GM18909 (cell line): ENCODE measurements around the gene TNN.

Source experiments
- ATAC-seq: cut with Tn5 transposase; IDR thresholded peaks from one replicate; pipeline ENCODE4 v1.9.1; 2021; ENCODE audit warnings: mild to moderate bottlenecking; ENCODE audit not compliant: unreplicated experiment, poor library complexity

Gene TNN

DNA sequence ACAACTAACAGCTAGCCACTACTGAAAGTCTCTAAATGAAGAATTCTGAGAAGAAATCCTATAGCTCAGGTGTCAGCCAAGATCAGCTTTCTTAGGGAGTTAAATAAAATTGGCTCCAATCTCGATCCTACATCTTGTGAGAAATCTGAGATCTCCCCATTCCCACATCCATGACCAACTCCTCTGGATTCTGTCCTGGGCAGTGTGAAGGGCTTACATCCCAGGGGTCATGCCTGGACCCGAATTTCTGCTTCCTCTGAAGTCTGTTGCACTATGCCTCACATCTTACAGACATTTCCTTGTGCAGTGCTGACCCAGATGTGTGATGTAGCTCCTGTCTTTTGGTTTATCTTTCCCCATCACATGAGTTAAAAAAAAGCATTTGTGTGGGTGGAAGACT lies 4.8 kb upstream of the TNN start:
- ATAC-seq: no peak

GRCh38 chr1:175070818-175071217 lies 3.2 kb downstream of the TNN start:
- no peak for ATAC-seq

- no peak for ATAC-seq
Measured at GRCh38 chr1:175071276-175071943, 3.8 kb downstream of the TNN start.

GRCh38 chr1:175072099-175072951 lies 4.7 kb downstream of the TNN start:
- ATAC-seq: peak; percentile 73

GRCh38 chr1:175073061-175073460 lies 5.4 kb downstream of the TNN start:
- ATAC-seq: no peak

DNA sequence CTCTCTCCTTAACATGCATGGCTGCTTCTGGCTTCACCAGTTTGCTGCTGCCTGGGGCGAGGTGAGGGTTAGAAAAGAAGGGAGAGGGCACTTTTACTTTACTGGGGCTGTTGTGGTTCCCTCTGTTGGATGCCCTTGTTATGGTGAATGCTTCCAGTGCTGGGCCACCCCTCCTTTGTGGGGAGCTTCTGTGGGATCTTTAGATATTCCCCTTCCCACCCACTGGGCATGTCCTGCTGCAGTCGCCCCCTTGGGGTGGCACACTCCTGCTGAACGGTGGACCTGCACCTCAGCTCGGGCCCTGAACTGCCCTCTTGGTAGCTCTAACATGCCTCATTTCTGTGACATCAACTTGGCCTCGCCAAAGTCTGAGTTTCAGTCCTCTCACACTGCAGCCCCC lies 6.0 kb downstream of the TNN start:
- no peak for ATAC-seq

GRCh38 chr1:175075572-175076568 lies 8.2 kb downstream of the TNN start:
- ATAC-seq: no peak

DNA sequence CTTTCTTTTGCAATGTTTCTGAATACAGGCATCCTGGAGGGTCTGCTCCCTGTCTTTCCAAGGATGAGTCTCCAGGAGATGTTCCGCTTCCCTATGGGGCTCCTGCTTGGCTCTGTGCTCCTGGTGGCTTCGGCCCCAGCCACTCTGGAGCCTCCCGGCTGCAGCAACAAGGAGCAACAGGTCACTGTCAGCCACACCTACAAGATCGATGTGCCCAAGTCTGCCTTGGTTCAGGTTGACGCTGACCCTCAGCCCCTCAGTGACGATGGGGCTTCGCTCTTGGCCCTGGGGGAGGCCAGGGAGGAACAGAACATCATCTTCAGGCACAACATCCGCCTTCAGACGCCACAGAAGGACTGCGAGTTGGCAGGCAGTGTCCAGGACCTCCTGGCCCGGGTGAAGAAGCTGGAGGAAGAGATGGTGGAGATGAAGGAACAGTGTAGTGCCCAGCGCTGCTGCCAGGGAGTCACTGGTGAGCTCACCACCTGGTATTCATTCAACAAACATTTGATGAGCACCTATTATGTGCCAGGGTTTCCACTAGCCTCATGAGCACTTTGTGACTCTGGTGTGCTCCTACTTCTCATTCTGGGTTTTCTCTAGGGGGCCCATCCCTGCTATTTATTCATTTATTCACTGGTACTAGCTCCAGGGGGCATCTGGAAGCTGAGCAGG lies 9.9 kb downstream of the TNN start:
- ATAC-seq: no peak

GRCh38 chr1:175078629-175079028 lies 11.0 kb downstream of the TNN start:
- ATAC-seq: no peak

- ATAC-seq: no peak
Measured at GRCh38 chr1:175079338-175079737, 11.7 kb downstream of the TNN start.

DNA sequence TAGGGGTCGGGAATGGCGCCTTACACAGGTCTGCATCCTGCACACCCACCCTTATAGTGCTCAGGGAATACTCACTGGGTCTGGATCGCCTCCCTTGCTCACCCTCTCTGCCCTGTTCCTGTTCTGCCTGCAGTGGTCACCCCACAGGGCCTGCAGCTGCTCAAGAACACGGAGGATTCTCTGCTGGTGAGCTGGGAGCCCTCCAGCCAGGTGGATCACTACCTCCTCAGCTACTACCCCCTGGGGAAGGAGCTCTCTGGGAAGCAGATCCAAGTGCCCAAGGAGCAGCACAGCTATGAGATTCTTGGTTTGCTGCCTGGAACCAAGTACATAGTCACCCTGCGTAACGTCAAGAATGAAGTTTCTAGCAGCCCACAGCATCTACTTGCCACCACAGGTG lies 12.4 kb downstream of the TNN start:
- ATAC-seq: no peak

DNA sequence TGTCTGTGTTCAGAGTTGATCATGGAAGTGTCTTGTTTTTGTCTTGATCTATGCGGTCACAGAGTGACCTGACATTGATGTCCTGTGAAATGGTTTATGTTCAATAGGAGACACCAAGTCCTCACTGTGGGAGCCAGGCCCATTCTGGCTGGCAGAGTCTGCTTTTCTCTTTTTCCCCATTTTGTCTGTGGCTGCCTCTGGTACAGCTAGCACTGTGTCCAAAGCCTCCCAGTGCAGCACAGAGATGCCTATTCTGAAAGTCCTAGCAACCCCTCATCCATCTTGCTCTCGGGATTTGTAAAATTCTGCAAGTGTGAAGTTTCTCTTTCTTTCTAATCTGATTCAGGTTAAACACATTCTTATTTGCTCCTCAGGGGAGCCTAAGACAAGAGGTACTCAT lies 14.3 kb downstream of the TNN start:
- no peak for ATAC-seq

- ATAC-seq: no peak
Measured at GRCh38 chr1:175088525-175088951, 20.9 kb downstream of the TNN start.

GRCh38 chr1:175089136-175089718 lies 21.6 kb downstream of the TNN start:
- no peak for ATAC-seq

GRCh38 chr1:175090780-175091179 lies 23.1 kb downstream of the TNN start:
- no peak for ATAC-seq

- no peak for ATAC-seq
Measured at GRCh38 chr1:175094626-175095025, 27.0 kb downstream of the TNN start.

DNA sequence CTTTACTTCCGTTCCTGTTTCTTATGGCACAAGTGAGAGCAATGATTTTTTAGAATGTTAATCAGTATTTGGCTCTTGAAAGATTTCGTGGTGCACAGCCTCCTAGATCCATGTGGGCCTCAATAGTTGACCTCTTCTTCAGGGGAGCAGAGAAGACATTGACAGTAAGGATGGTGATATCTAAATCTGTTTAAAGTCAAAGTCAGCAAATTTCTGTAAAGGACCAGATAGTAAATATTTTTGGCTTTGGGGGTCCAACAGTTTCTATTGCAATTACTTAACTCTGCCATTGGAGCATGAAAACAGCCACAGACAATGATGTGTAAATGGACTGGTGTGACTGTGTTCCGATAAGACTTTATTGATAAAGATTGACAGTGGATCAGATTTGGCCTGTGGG lies 27.4 kb downstream of the TNN start:
- ATAC-seq: no peak

DNA sequence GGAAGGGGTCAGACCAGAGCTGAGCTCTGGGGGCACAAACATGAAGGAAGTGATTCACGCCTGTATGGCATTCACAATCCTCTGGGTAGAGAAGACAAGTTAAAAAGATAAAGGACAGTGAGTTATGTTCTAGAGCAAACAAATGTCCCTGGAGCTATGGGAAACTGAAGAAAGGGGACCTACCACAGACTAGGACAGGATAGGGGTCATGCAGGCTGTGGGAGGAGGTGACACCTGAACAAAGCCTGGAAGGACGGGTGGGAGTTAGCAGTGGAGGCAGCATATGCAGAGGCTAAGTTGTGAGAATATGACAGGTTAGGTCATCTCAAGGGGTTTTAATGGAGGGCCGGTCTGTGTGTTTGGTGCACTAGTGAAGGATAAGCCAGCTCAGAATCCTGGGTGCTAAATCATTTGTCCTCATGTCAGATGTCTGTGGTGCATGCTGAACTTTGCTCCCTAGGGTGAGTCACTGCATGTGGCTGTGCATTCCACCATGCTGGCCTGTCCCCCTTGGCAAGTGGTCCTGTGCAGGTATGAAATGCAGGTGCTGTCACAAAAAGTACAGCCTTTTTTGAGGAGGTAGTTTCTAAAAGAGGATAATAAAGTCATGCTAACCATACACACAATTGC lies 28.5 kb downstream of the TNN start:
- no peak for ATAC-seq

DNA sequence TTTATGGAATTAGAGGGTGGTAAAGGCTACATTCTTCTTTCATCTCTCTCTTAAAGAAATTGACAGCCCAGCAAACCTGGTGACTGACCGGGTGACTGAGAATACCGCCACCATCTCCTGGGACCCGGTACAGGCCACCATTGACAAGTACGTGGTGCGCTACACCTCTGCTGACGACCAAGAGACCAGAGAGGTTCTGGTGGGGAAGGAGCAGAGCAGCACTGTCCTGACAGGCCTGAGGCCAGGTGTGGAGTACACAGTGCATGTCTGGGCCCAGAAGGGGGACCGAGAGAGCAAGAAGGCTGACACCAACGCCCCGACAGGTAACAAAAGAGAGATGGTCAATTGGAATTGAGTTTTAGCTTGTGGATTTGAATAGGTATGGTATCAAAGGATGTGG lies 29.7 kb downstream of the TNN start:
- no peak for ATAC-seq
